HepG2 (cell line): ENCODE data around the gene MVK. TPM values are rescaled to one million over a fixed set of nuclear protein-coding genes. Genes with fewer than 3 reads are reported as not detected.
A peak's percentile ranks its signal among the peaks of the same experiment; 100 is the strongest.

Experiments used
- ARID2 ChIP-seq: sonication (generic); formaldehyde crosslinking; IDR thresholded peaks from 2 replicates; pipeline ENCODE4 v1.8.1; 2022; ENCODE audit warnings: mild to moderate bottlenecking, missing genetic modification reagents, borderline replicate concordance
- ATF4 ChIP-seq, 2 experiments: fragments of 450-650 bp in 1 of 2; sonication (generic) in 1 of 2; formaldehyde crosslinking; IDR thresholded peaks; 2 replicates each; pipeline versions ENCODE4 v1.5.0 to v1.8.0; 2020 to 2022; ENCODE audit warnings: mild to moderate bottlenecking in 1 of 2, missing genetic modification reagents in 1 of 2
- BCL6 ChIP-seq: IDR thresholded peaks from 2 replicates; pipeline ENCODE4 v1.6.1; 2016; ENCODE audit warnings: missing genetic modification reagents, missing compliant biosample characterization
- DZIP1 ChIP-seq: sonication (generic); formaldehyde crosslinking; IDR thresholded peaks from 2 replicates; pipeline ENCODE4 v1.5.0; 2020; ENCODE audit warnings: mild to moderate bottlenecking, missing genetic modification reagents
- FOXP4 ChIP-seq: sonication (generic); formaldehyde crosslinking; IDR thresholded peaks from 2 replicates; pipeline ENCODE4 v1.4.0; 2020; ENCODE audit warnings: missing genetic modification reagents
- FUBP1 ChIP-seq: sonication (generic); formaldehyde crosslinking; IDR thresholded peaks from 2 replicates; pipeline ENCODE4 v1.5.1; 2020; ENCODE audit warnings: missing genetic modification reagents, mild to moderate bottlenecking, borderline replicate concordance
- HOXD1 ChIP-seq: sonication (generic); formaldehyde crosslinking; IDR thresholded peaks from 2 replicates; pipeline ENCODE4 v1.5.0; 2020; ENCODE audit warnings: missing genetic modification reagents
- NKX3-1 ChIP-seq: sonication (generic); formaldehyde crosslinking; IDR thresholded peaks from 2 replicates; pipeline ENCODE4 v1.5.0; 2020; ENCODE audit warnings: missing genetic modification reagents
- POLR2AphosphoS2 ChIP-seq: IDR thresholded peaks from 2 replicates; pipeline ENCODE4 v1.6.1; 2011; ENCODE audit warnings: low read depth, low read length, improper control_type of control experiment
- RNF2 ChIP-seq: fragments of 450-650 bp; conservative IDR thresholded peaks from 2 replicates; pipeline ENCODE4 v1.6.1; 2016; ENCODE audit warnings: low read depth
- SALL2 ChIP-seq: sonication (generic); formaldehyde crosslinking; IDR thresholded peaks from 2 replicates; pipeline ENCODE4 v1.8.1; 2023; ENCODE audit warnings: mild to moderate bottlenecking, missing genetic modification reagents, inconsistent platforms
- TERF1 ChIP-seq: sonication (generic); formaldehyde crosslinking; IDR thresholded peaks from 2 replicates; pipeline ENCODE4 v1.8.0; 2022; ENCODE audit warnings: mild to moderate bottlenecking, missing genetic modification reagents, moderate library complexity
- TRAFD1 ChIP-seq: sonication (generic); formaldehyde crosslinking; IDR thresholded peaks from 2 replicates; pipeline ENCODE4 v1.5.1; 2020; ENCODE audit warnings: missing genetic modification reagents, mild to moderate bottlenecking, borderline replicate concordance
- ZFAT ChIP-seq: sonication (generic); formaldehyde crosslinking; conservative IDR thresholded peaks from 2 replicates; pipeline ENCODE4 v1.8.1; 2023; ENCODE audit warnings: missing genetic modification reagents, inconsistent platforms
- ZNF207 ChIP-seq: fragments of 450-650 bp; IDR thresholded peaks from 2 replicates; pipeline ENCODE4 v1.6.1; 2016; ENCODE audit warnings: antibody characterized with exemption, borderline replicate concordance
- ZNF335 ChIP-seq: sonication (generic); formaldehyde crosslinking; IDR thresholded peaks from 2 replicates; pipeline ENCODE4 v1.4.0; 2020; ENCODE audit warnings: missing genetic modification reagents
- ZNF552 ChIP-seq: sonication (generic); formaldehyde crosslinking; IDR thresholded peaks from 2 replicates; pipeline ENCODE4 v1.9.0; 2022; ENCODE audit warnings: missing genetic modification reagents, mild to moderate bottlenecking, borderline replicate concordance
- polyA plus RNA-seq, 8 experiments: library from polyadenylated mRNA; depleted of rRNA in 3 of 8; stranded (reverse) in 7 of 8; unstranded in 1 of 8; fragments of >200 nt; fragmentation: Illumina TruSeq in 4 of 8; extraction: Trizol in 4 of 8; gene quantifications; 2 replicates each; pipeline versions ENCODE4 v1.2.1 to v1.2.3, GENCODE V29; 2011 to 2016; ENCODE audit warnings: low read depth in 4 of 8, missing spikeins in 1 of 8, mixed read lengths in 1 of 8; ENCODE audit not compliant: insufficient read depth in 1 of 8
- total RNA-seq, 5 experiments: library from RNA; depleted of rRNA; stranded (reverse); fragments of >200 nt; fragmentation: Illumina TruSeq; extraction: Trizol; gene quantifications; 2 replicates each; pipeline ENCODE4 v1.2.3, GENCODE V29; 2016; ENCODE audit warnings: low read depth in 1 of 5

The MVK gene
- total and polyA plus RNA-seq, 2 of the 13 experiments (the other 11 are each of a cell fraction or from before 2014, with no cell fraction given): 11.6 to 66.9 TPM

- TF ChIP-seq ATF4 (CRISPR knock-in tag; IDR thresholded peaks at IDR 0.05) (no peak), ZNF335 (CRISPR knock-in tag) (peak; percentile 61; the same call in 1 of the 2 replicates), HOXD1 (CRISPR knock-in tag) (peak; percentile 77), ZNF552 (CRISPR knock-in tag) (no peak), RNF2 (peak; percentile 88; the same call in 1 of the 2 replicates), FOXP4 (CRISPR knock-in tag) (peak; percentile 19; the same call in 1 of the 2 replicates), TRAFD1 (CRISPR knock-in tag) (peak; percentile 79; the same call in 1 of the 2 replicates), ZNF207 (no peak), SALL2 (CRISPR knock-in tag) (peak; percentile 55; the same call in 1 of the 2 replicates), FUBP1 (CRISPR knock-in tag) (no peak), TERF1 (no peak), ZFAT (CRISPR knock-in tag) (no peak), DZIP1 (CRISPR knock-in tag) (peak; percentile 81; the same call in 1 of the 2 replicates), POLR2AphosphoS2 (no peak), NKX3-1 (peak; percentile 58; the same call in 1 of the 2 replicates), BCL6 (CRISPR knock-in tag) (peak; percentile 45), ARID2 (CRISPR knock-in tag) (peak; percentile 74; the same call in 1 of the 2 replicates)
Observed at GRCh38 chr12:109573029-109573913, at the start of gene MVK, which contains the start of gene MMAB (continued).
